Measurements from ENCODE around the gene HARBI1.

Gene HARBI1

GRCh38 chr11:46553814-46554212, 63.2 kb downstream of the HARBI1 start:
- DNase-seq (ENCODE audit: low read depth): no peak

All from stimulated activated CD8-positive, alpha-beta memory T cell treated with anti-CD3 and anti-CD28 coated beads, Interleukin-15, amount 100 ng/mL, for 1 hour (primary cell).